Measurements from ENCODE around the gene GPC6. TPM values are rescaled to one million over a fixed set of nuclear protein-coding genes. Genes with fewer than 3 reads are reported as not detected.
A peak's percentile ranks its signal among the peaks of the same experiment; 100 is the strongest.

Gene GPC6
- total RNA-seq, 1 donor from 2014 or later, result 15.6 TPM

GRCh38 chr13:93549326-93550005 lies 322.9 kb downstream of the GPC6 start:
- ATAC-seq, result no peak
- DNase-seq (ENCODE audit: low spot score), result no peak

- no peak for DNase-seq (ENCODE audit: low spot score)
- ATAC-seq, result no peak
Observed at GRCh38 chr13:93550236-93550635, 323.6 kb downstream of the GPC6 start.

GRCh38 chr13:93552596-93552995 lies 326.0 kb downstream of the GPC6 start:
- ATAC-seq (no peak), DNase-seq (ENCODE audit: low spot score) (no peak)

GRCh38 chr13:93554514-93554913 lies 327.9 kb downstream of the GPC6 start:
- DNase-seq (ENCODE audit: low spot score) (no peak), ATAC-seq (no peak)

- DNase-seq (ENCODE audit: low spot score), result no peak
- ATAC-seq, result no peak
Observed at GRCh38 chr13:93558637-93559036, 332.0 kb downstream of the GPC6 start.

GRCh38 chr13:93559718-93560117 lies 333.1 kb downstream of the GPC6 start:
- DNase-seq (ENCODE audit: low spot score) (no peak), ATAC-seq (no peak)

GRCh38 chr13:93561576-93562225 lies 335.1 kb downstream of the GPC6 start:
- DNase-seq (ENCODE audit: low spot score), result no peak
- peak; percentile 42 for ATAC-seq

GRCh38 chr13:93562676-93563075 lies 336.1 kb downstream of the GPC6 start:
- DNase-seq (ENCODE audit: low spot score), result no peak

GRCh38 chr13:93577105-93577504 lies 350.5 kb downstream of the GPC6 start:
- ATAC-seq (no peak), DNase-seq (ENCODE audit: low spot score) (no peak)

More at GRCh38 chr13:93562676-93563075, 336.1 kb downstream of the GPC6 start:
- ATAC-seq, result no peak

- no peak for DNase-seq (ENCODE audit: low spot score)
- ATAC-seq, result no peak
Observed at GRCh38 chr13:93589788-93590187, 363.2 kb downstream of the GPC6 start.

- ATAC-seq (no peak), DNase-seq (ENCODE audit: low spot score) (no peak)
Observed at GRCh38 chr13:93603043-93603442, 376.4 kb downstream of the GPC6 start.

GRCh38 chr13:93614776-93615175 lies 388.2 kb downstream of the GPC6 start:
- ATAC-seq (no peak), DNase-seq (ENCODE audit: low spot score) (no peak)

GRCh38 chr13:93620181-93620765 lies 393.7 kb downstream of the GPC6 start:
- no peak for ATAC-seq

GRCh38 chr13:93621051-93621450 lies 394.4 kb downstream of the GPC6 start:
- no peak for DNase-seq (ENCODE audit: low spot score)
- ATAC-seq, result no peak

More at GRCh38 chr13:93620181-93620765, 393.7 kb downstream of the GPC6 start:
- no peak for DNase-seq (ENCODE audit: low spot score)

GRCh38 chr13:93621966-93622365 lies 395.4 kb downstream of the GPC6 start:
- DNase-seq (ENCODE audit: low spot score) (no peak), ATAC-seq (no peak)

GRCh38 chr13:93624311-93624777 lies 397.7 kb downstream of the GPC6 start:
- DNase-seq (ENCODE audit: low spot score) (no peak), ATAC-seq (no peak)

GRCh38 chr13:93625536-93625935 lies 398.9 kb downstream of the GPC6 start:
- no peak for ATAC-seq

GRCh38 chr13:93628136-93628797 lies 401.7 kb downstream of the GPC6 start:
- no peak for DNase-seq (ENCODE audit: low spot score)
- ATAC-seq, result no peak

More at GRCh38 chr13:93625536-93625935, 398.9 kb downstream of the GPC6 start:
- DNase-seq (ENCODE audit: low spot score), result no peak

- ATAC-seq, result no peak
Observed at GRCh38 chr13:93635616-93636032, 409.0 kb downstream of the GPC6 start.

GRCh38 chr13:93637852-93638251 lies 411.2 kb downstream of the GPC6 start:
- ATAC-seq (no peak), DNase-seq (ENCODE audit: low spot score) (no peak)

More at GRCh38 chr13:93635616-93636032, 409.0 kb downstream of the GPC6 start:
- no peak for DNase-seq (ENCODE audit: low spot score)

- DNase-seq (ENCODE audit: low spot score), result no peak
Observed at GRCh38 chr13:93640452-93640851, 413.8 kb downstream of the GPC6 start.

More at GRCh38 chr13:93640452-93640851, 413.8 kb downstream of the GPC6 start:
- ATAC-seq, result no peak
